Upper lobe of left lung (tissue), 4 donors: ENCODE measurements around the gene SLC66A3.

Source experiments
- POLR2A ChIP-seq, 4 donors: fragments of 450-650 bp; IDR thresholded peaks; one replicate each; pipeline ENCODE4 v1.5.1; 2016 to 2017; ENCODE audit warnings: antibody characterized with exemption in 4 of 4, mild to moderate bottlenecking in 2 of 4
- TF ChIP-seq, protein P1 (sequence below), 6 experiments: fragments of 450-650 bp in 4 of 6; fragments of 200-600 bp in 2 of 6; sonication (generic) in 2 of 6; IDR thresholded peaks; one replicate each; pipeline ENCODE4 v1.5.1; 2016 to 2019; ENCODE audit warnings: antibody characterized with exemption in 6 of 6

DNA sequence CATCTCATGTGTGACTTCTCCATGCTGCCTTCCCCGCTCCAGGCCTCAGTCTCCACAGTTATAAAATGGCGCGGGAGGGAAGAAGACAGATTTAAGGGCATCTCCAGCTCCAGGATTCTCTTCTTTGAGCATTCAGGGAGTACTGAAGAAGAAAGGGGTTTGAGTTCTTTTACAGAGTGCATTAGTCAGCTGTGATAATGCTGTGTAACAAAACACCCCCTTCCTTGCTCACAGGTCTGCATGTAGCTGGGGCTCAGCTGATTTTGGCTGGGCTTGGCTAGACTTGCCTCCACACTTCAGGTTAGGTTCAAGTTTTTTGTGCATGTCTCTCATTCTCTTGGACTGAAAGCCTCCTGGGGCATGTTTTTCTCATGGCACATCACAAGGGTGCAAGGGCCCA is 8.0 kb upstream of the SLC66A3 start:
- TF ChIP-seq POLR2A (IDR thresholded peaks at IDR 0.05), result no peak
- TF ChIP-seq, protein P1, sequence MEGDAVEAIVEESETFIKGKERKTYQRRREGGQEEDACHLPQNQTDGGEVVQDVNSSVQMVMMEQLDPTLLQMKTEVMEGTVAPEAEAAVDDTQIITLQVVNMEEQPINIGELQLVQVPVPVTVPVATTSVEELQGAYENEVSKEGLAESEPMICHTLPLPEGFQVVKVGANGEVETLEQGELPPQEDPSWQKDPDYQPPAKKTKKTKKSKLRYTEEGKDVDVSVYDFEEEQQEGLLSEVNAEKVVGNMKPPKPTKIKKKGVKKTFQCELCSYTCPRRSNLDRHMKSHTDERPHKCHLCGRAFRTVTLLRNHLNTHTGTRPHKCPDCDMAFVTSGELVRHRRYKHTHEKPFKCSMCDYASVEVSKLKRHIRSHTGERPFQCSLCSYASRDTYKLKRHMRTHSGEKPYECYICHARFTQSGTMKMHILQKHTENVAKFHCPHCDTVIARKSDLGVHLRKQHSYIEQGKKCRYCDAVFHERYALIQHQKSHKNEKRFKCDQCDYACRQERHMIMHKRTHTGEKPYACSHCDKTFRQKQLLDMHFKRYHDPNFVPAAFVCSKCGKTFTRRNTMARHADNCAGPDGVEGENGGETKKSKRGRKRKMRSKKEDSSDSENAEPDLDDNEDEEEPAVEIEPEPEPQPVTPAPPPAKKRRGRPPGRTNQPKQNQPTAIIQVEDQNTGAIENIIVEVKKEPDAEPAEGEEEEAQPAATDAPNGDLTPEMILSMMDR (IDR thresholded peaks at IDR 0.05), result no peak
